ENCODE measurements around the gene PIP5KL1.

DNA sequence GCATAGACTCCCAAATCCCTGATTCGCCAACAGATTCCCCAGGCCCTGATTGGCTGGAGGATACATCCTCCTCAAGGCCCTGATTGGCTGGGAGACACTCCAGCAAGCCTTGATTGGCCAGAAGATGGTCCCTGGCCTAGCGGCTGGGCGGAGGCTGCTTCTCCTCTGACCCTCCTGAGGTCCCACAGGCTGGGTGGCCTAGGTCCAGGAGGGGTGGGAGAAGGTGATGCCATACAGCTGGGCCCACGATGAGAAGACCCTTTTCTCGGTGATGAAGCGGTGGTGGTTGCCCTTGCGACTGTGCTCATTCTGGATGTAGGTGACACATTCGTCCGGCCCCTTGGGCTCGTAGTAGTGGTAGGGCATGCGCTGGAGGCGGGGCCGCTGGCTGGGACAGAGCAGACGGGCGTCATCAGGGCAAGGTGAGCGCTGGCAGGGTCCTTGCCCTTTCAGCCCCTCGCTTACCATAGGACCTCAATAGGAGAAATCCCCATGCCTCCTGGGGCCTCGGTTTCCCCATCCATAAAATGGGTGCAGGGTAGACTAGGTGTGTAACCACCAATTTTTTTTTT, 44.1 kb downstream of the PIP5KL1 start:
- no peak for TF ChIP-seq CTCF (IDR thresholded peaks at IDR 0.05)
- no peak for TF ChIP-seq EP300 (IDR thresholded peaks at IDR 0.05; ENCODE audit: low read depth)
- no peak for TF ChIP-seq POLR2AphosphoS5 (IDR thresholded peaks at IDR 0.05)
- TF ChIP-seq POLR2A (IDR thresholded peaks at IDR 0.05) = no peak
